IMR-90 (cell line): ENCODE measurements around the gene OR4K5. TPM values are rescaled to one million over a fixed set of nuclear protein-coding genes. Genes with fewer than 3 reads are reported as not detected.

Source experiments
- ATAC-seq: fragments of 200-7000 bp; cut with Tn5 transposase; 2 replicates; pipeline ENCODE4 v1.9.1; 2020; ENCODE audit warnings: low read depth, mild to moderate bottlenecking, moderate library complexity
- BruUV-seq: library from RNA; stranded (reverse); fragments of 400-500 nt; replicated peaks from 2 replicates; lab custom pipeline; 2021; lab: Mats Ljungman, UMichigan
- CTCF ChIA-PET: fragments of 300-600 bp; formaldehyde crosslinking; extraction: SDS; loops from one replicate; lab custom pipeline; 2021; ENCODE audit warnings: antibody characterized with exemption; lab: Yijun Ruan, JAX
- POLR2A ChIA-PET: fragments of 300-600 bp; sonication (Branson Sonifier 250); formaldehyde crosslinking; loops from one replicate; lab custom pipeline; 2022; ENCODE audit warnings: antibody characterized with exemption; ENCODE audit not compliant: unreplicated experiment; lab: Charles Lee
- DNase-seq: peaks from one replicate; pipeline ENCODE4 v3.0.0; 2013
- H2AFZ ChIP-seq: replicated peaks from 2 replicates; pipeline ENCODE3; 2013; ENCODE audit warnings: low read length, mild to moderate bottlenecking; ENCODE audit not compliant: poor library complexity
- H2AK5ac ChIP-seq: 2 replicates; pipeline ENCODE4 v1.6.1; 2013; ENCODE audit warnings: low read depth, low read length, inconsistent platforms
- H2AK9ac ChIP-seq: replicated peaks from 2 replicates; pipeline ENCODE3; 2013; ENCODE audit warnings: mild to moderate bottlenecking, low read depth, low read length, moderate library complexity; ENCODE audit not compliant: poor library complexity
- H2BK120ac ChIP-seq: 2 replicates; pipeline ENCODE4 v1.6.1; 2013; ENCODE audit warnings: low read depth, low read length, inconsistent platforms
- H2BK15ac ChIP-seq: 3 replicates; pipeline ENCODE4 v1.6.1; 2013; ENCODE audit warnings: low read depth, low read length, inconsistent platforms
- H2BK20ac ChIP-seq: 2 replicates; pipeline ENCODE4 v1.6.1; 2013; ENCODE audit warnings: low read depth, mild to moderate bottlenecking, inconsistent platforms, low read length, moderate library complexity
- H2BK5ac ChIP-seq: 2 replicates; pipeline ENCODE4 v1.6.1; 2013; ENCODE audit warnings: mild to moderate bottlenecking, low read depth, low read length, inconsistent platforms; ENCODE audit not compliant: poor library complexity, severe bottlenecking
- H3K14ac ChIP-seq: replicated peaks from 2 replicates; pipeline ENCODE4 v1.6.1; 2013; ENCODE audit warnings: low read depth, low read length, inconsistent platforms
- H3K18ac ChIP-seq: 2 replicates; pipeline ENCODE4 v1.6.1; 2013; ENCODE audit warnings: low read depth, low read length, control low read depth
- H3K23ac ChIP-seq: 2 replicates; pipeline ENCODE4 v1.6.1; 2013; ENCODE audit warnings: low read depth, low read length, inconsistent platforms
- H3K27ac ChIP-seq: 2 replicates; pipeline ENCODE4 v1.5.1; 2013; ENCODE audit warnings: mild to moderate bottlenecking, control low read depth, low read length; ENCODE audit not compliant: insufficient read depth
- H3K27me3 ChIP-seq: 2 replicates; pipeline ENCODE4 v1.6.1; 2013; ENCODE audit warnings: low read length; ENCODE audit not compliant: control insufficient read depth, insufficient read depth
- H3K36me3 ChIP-seq: 2 replicates; pipeline ENCODE4 v1.6.1; 2013; ENCODE audit warnings: low read length, mixed read lengths; ENCODE audit not compliant: control insufficient read depth, insufficient read depth
- H3K4ac ChIP-seq: 2 replicates; pipeline ENCODE4 v1.6.1; 2013; ENCODE audit warnings: low read depth, low read length, inconsistent platforms
- H3K4me1 ChIP-seq: 2 replicates; pipeline ENCODE4 v1.6.1; 2013; ENCODE audit warnings: low read length, mixed read lengths; ENCODE audit not compliant: control insufficient read depth, insufficient read depth
- H3K4me2 ChIP-seq: 2 replicates; pipeline ENCODE4 v1.6.1; 2013; ENCODE audit warnings: low read depth, mild to moderate bottlenecking, control low read depth, low read length, moderate library complexity
- H3K4me3 ChIP-seq: 2 replicates; pipeline ENCODE4 v1.5.1; 2013; ENCODE audit warnings: low read depth, mild to moderate bottlenecking, control low read depth, low read length, moderate library complexity; ENCODE audit not compliant: insufficient read depth
- H3K56ac ChIP-seq: 2 replicates; pipeline ENCODE4 v1.6.1; 2013; ENCODE audit warnings: low read length, inconsistent platforms; ENCODE audit not compliant: insufficient read depth; ENCODE audit errors: extremely low read depth
- H3K79me1 ChIP-seq, 2 experiments: 2 replicates each; pipeline ENCODE4 v1.6.1; 2013; ENCODE audit warnings: low read length in 2 of 2, inconsistent platforms in 1 of 2, low read depth in 1 of 2
- H3K9ac ChIP-seq: 2 replicates; pipeline ENCODE4 v1.6.1; 2013; ENCODE audit warnings: low read depth, low read length, control low read depth
- H3K9me1 ChIP-seq: 2 replicates; pipeline ENCODE4 v1.6.1; 2013; ENCODE audit warnings: low read length, inconsistent platforms; ENCODE audit not compliant: insufficient read depth
- H3K9me3 ChIP-seq: 2 replicates; pipeline ENCODE4 v1.6.1; 2013; ENCODE audit warnings: low read length; ENCODE audit not compliant: control insufficient read depth, insufficient read depth
- H4K20me1 ChIP-seq: 2 replicates; pipeline ENCODE4 v1.6.1; 2013; ENCODE audit warnings: low read length, inconsistent platforms; ENCODE audit not compliant: insufficient read depth
- H4K5ac ChIP-seq: 2 replicates; pipeline ENCODE4 v1.6.1; 2013; ENCODE audit warnings: mild to moderate bottlenecking, low read depth, low read length, control low read depth
- H4K8ac ChIP-seq, 2 experiments: 2 replicates each; pipeline ENCODE4 v1.6.1; 2013; ENCODE audit warnings: low read depth in 2 of 2, low read length in 2 of 2, control low read depth in 1 of 2, inconsistent platforms in 1 of 2
- H4K91ac ChIP-seq: 2 replicates; pipeline ENCODE4 v1.6.1; 2013; ENCODE audit warnings: low read depth, low read length, inconsistent platforms; ENCODE audit not compliant: insufficient read depth
- CTCF ChIP-seq: conservative IDR thresholded peaks from 2 replicates; pipeline ENCODE4 v1.5.1; 2012; ENCODE audit warnings: mild to moderate bottlenecking, low read depth, low read length, improper control_type of control experiment
- SMC3 ChIP-seq: fragments of 150-350 bp; IDR thresholded peaks from 2 replicates; pipeline ENCODE4 v1.6.1; 2016; ENCODE audit warnings: low read depth, mild to moderate bottlenecking, antibody characterized with exemption, low read length, moderate library complexity
- WGBS, 2 experiments: methylation state at CpG; one replicate each; pipeline versions ENCODE4 v1.1.5 to v1.1.7; 2013; ENCODE audit warnings: missing lambda C conversion rate in 2 of 2; ENCODE audit not compliant: insufficient read length in 1 of 2; ENCODE audit errors: extremely low coverage in 2 of 2; 5-methylcytosine and 5-hydroxymethylcytosine counted together
- dilution Hi-C: fragments of 300-500 bp; cut with HindIII; formaldehyde crosslinking; loops from one replicate; pipeline ENCODE4 v1.14.3; 2018; ENCODE audit warnings: low sequenced_read_pairs; ENCODE audit not compliant: unreplicated experiment
- in situ Hi-C: fragments of 300-500 bp; cut with MboI; formaldehyde crosslinking; loops from 3 replicates; pipeline ENCODE4 v1.14.3; 2019; ENCODE audit warnings: low sequenced_read_pairs, inconsistent platforms, mixed read lengths
- intact Hi-C: fragments of 100-400 bp; cut with micrococcal nuclease; formaldehyde crosslinking; loops from 2 replicates; pipeline ENCODE4 v1.10.0; 2022
- polyA plus RNA-seq, 3 experiments: library from polyadenylated mRNA; depleted of rRNA; stranded (reverse); fragments of >200 nt; gene quantifications; 2 replicates each; pipeline ENCODE4 v1.2.3, GENCODE V29; 2012; ENCODE audit warnings: low replicate concordance in 1 of 3
- total RNA-seq: library from RNA; depleted of rRNA; stranded (reverse); fragments of >200 nt; gene quantifications from 2 replicates; pipeline ENCODE4 v1.2.3, GENCODE V29; 2012

Gene OR4K5
- total and polyA plus RNA-seq, 2 of the 4 experiments (the other 2 are of a cell fraction): not detected

- Histone ChIP-seq H4K91ac (no peak overlapping the region), H2AK9ac (no peak overlapping the region), H3K27me3 (no peaks in the 10 kb centered on the region), H2BK120ac (no peak overlapping the region), H3K9ac (no peak overlapping the region), H3K14ac (no peak overlapping the region), H3K4ac (no peak overlapping the region), H3K9me1 (no peaks in the 10 kb centered on the region), H2AFZ (no peak overlapping the region), H3K27ac (no peak overlapping the region), H3K36me3 (no peaks in the 10 kb centered on the region), H4K20me1 (no peaks in the 10 kb centered on the region), H2AK5ac (no peak overlapping the region), H2BK20ac (no peak overlapping the region), H4K8ac (no peak overlapping the region), H3K9me3 (peaks cover 30% of the 10 kb centered on the region), H3K79me1 (no peaks in the 10 kb centered on the region), H3K4me1 (no peaks in the 10 kb centered on the region), H3K18ac (no peak overlapping the region), H2BK15ac (no peak overlapping the region), H3K4me3 (no peak overlapping the region), H4K5ac (no peak overlapping the region), H3K23ac (no peak overlapping the region), H2BK5ac (no peak overlapping the region), H3K4me2 (no peak overlapping the region), H3K56ac (no peak overlapping the region)
- 61% methylated on average over 3 of the region's 3 CpGs; no CpG with 5 or more reads in 1 of the 2 experiments for WGBS, 2 experiments
- DNase-seq (no peak), ATAC-seq (no peak)
- POLR2A ChIA-PET: no interaction called here
- TF ChIP-seq SMC3: no peak
- no peak for TF ChIP-seq CTCF
- in situ Hi-C loops (no loop called here), intact Hi-C loops (no loop called here), dilution Hi-C loops (no loop called here)
- CTCF ChIA-PET: no interaction called here
- no TSS peak for BruUV-seq
Observed at GRCh38 chr14:19900999-19901398, 19.4 kb upstream of the OR4K5 start.
